Loucy (cell line): ENCODE measurements around the gene MYO18A.

ENCODE experiments used
- H2AFZ ChIP-seq: fragments of 200-600 bp; sonication (generic); 2 replicates; pipeline ENCODE4 v1.6.0; 2016; ENCODE audit warnings: antibody characterized with exemption, mild to moderate bottlenecking, low read length, moderate library complexity
- H3F3A ChIP-seq: fragments of 200-600 bp; 2 replicates; pipeline ENCODE4 v1.6.0; 2016; ENCODE audit warnings: antibody characterized with exemption, low read depth, mild to moderate bottlenecking
- H3K27me3 ChIP-seq: fragments of 200-600 bp; sonication (generic); 2 replicates; pipeline ENCODE4 v1.6.1; 2014; ENCODE audit warnings: low read length, mild to moderate bottlenecking; ENCODE audit not compliant: insufficient read depth, poor library complexity, severe bottlenecking
- H3K36me3 ChIP-seq: fragments of 200-600 bp; sonication (generic); 2 replicates; pipeline ENCODE4 v1.6.1; 2016; ENCODE audit warnings: low read length; ENCODE audit not compliant: insufficient read depth
- H3K4me1 ChIP-seq: fragments of 200-600 bp; sonication (generic); 2 replicates; pipeline ENCODE4 v1.5.1; 2014; ENCODE audit warnings: low read length, mild to moderate bottlenecking; ENCODE audit not compliant: insufficient read depth, poor library complexity, severe bottlenecking
- H3K4me2 ChIP-seq: fragments of 200-600 bp; sonication (generic); 2 replicates; pipeline ENCODE4 v1.6.0; 2014; ENCODE audit warnings: antibody characterized with exemption, low read length, low read depth, mild to moderate bottlenecking; ENCODE audit not compliant: poor library complexity, severe bottlenecking
- H3K4me3 ChIP-seq: fragments of 200-600 bp; sonication (generic); 2 replicates; pipeline ENCODE4 v1.5.1; 2014; ENCODE audit warnings: low read length, mild to moderate bottlenecking, mixed read lengths; ENCODE audit not compliant: poor library complexity, severe bottlenecking
- H3K79me2 ChIP-seq: fragments of 200-600 bp; sonication (generic); 2 replicates; pipeline ENCODE4 v1.6.1; 2014; ENCODE audit warnings: low read length; ENCODE audit not compliant: insufficient read depth
- H3K9ac ChIP-seq: fragments of 200-600 bp; sonication (generic); 2 replicates; pipeline ENCODE4 v1.6.0; 2014; ENCODE audit warnings: mild to moderate bottlenecking, low read depth, low read length, moderate library complexity; ENCODE audit not compliant: poor library complexity, severe bottlenecking
- H3K9me2 ChIP-seq: fragments of 200-600 bp; sonication (generic); replicated peaks from 2 replicates; pipeline ENCODE4 v1.6.1; 2016; ENCODE audit warnings: low read depth, low read length, mixed read lengths
- H3K9me3 ChIP-seq: fragments of 200-600 bp; sonication (generic); 2 replicates; pipeline ENCODE4 v1.6.1; 2014; ENCODE audit warnings: mild to moderate bottlenecking, antibody characterized with exemption, low read length, low read depth; ENCODE audit not compliant: insufficient read depth
- H4K20me1 ChIP-seq: fragments of 200-600 bp; sonication (generic); 2 replicates; pipeline ENCODE4 v1.6.0; 2014; ENCODE audit warnings: antibody characterized with exemption, low read length, mild to moderate bottlenecking; ENCODE audit not compliant: insufficient read depth, poor library complexity, severe bottlenecking
- CTCF ChIP-seq: fragments of 200-600 bp; sonication (generic); conservative IDR thresholded peaks from 2 replicates; pipeline ENCODE4 v1.5.1; 2014; ENCODE audit warnings: mild to moderate bottlenecking, antibody characterized with exemption, low read length
- EZH2phosphoT487 ChIP-seq: fragments of 200-600 bp; IDR thresholded peaks from 2 replicates; pipeline ENCODE4 v1.6.1; 2018; ENCODE audit warnings: antibody characterized with exemption, mild to moderate bottlenecking, moderate library complexity, borderline replicate concordance

MYO18A gene

GRCh38 chr17:29155966-29156338 is 24.2 kb downstream of the MYO18A start:
- H3K9me3 ChIP-seq, result no peaks in the 10 kb centered on the region
- no peaks in the 10 kb centered on the region for H3K27me3 ChIP-seq
- no peaks in the 10 kb centered on the region for H3F3A ChIP-seq
- peaks cover 34% of the 10 kb centered on the region for H3K4me1 ChIP-seq
- H4K20me1 ChIP-seq, result no peaks in the 10 kb centered on the region
- no peak overlapping the region for H3K4me3 ChIP-seq
- H3K4me2 ChIP-seq, result no peak overlapping the region
- no peak overlapping the region for H3K9ac ChIP-seq
- H2AFZ ChIP-seq, result no peak overlapping the region
- TF ChIP-seq EZH2phosphoT487 (no peak), CTCF (no peak)
- H3K9me2 ChIP-seq, result no peaks in the 10 kb centered on the region
- no peaks in the 10 kb centered on the region for H3K36me3 ChIP-seq
- H3K79me2 ChIP-seq, result no peaks in the 10 kb centered on the region

- H4K20me1 ChIP-seq, result no peaks in the 10 kb centered on the region
- H3F3A ChIP-seq, result no peaks in the 10 kb centered on the region
- H3K27me3 ChIP-seq, result no peaks in the 10 kb centered on the region
- H3K9me3 ChIP-seq, result no peaks in the 10 kb centered on the region
- TF ChIP-seq EZH2phosphoT487 (no peak), CTCF (no peak)
- peak overlapping the region; percentile 54 for H3K4me2 ChIP-seq
- no peaks in the 10 kb centered on the region for H3K9me2 ChIP-seq
- peak overlapping the region; percentile 28 for H3K9ac ChIP-seq
- peaks cover 38% of the 10 kb centered on the region for H3K4me1 ChIP-seq
- H2AFZ ChIP-seq, result no peak overlapping the region
- no peaks in the 10 kb centered on the region for H3K36me3 ChIP-seq
- H3K4me3 ChIP-seq, result peak overlapping the region; percentile 17
- H3K79me2 ChIP-seq, result no peaks in the 10 kb centered on the region
Observed at GRCh38 chr17:29155227-29155965, 24.8 kb downstream of the MYO18A start.

DNA sequence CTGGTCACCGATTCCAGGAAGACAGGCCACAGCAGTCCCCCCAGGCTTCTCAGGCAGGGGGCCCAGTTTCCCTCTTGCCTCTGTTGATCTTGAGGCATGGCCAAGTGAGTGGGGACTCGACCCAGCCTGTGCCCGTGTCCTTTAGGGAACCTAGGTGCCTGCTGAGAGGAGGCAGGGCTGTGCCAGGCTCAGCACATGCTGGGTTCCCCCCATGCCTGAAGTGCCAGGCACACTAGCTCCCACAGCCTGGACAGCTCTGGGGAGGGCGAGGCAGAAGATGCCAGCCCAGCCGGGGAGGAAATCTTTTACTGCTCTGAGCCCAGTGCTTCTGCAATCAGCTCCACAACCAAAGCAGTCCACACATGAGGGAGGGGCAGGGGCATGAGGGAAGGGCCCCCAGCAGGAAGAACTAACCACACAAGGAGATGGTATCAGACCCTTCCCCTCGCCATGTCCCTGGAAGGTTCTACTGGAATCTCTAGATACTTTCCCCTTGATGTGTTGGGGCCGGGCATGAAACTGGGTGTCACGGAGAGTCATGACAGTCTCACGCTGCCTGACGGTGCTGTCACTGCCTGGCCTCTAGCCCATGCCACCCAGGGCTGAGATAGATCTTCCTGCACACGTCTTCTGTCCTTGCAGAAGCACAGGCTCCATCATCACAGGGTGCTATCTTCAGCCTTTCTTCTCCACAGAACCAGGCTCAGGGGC is 25.5 kb downstream of the MYO18A start:
- H4K20me1 ChIP-seq, result no peaks in the 10 kb centered on the region
- H3K9me3 ChIP-seq, result no peaks in the 10 kb centered on the region
- peaks cover 45% of the 10 kb centered on the region for H3K4me1 ChIP-seq
- no peaks in the 10 kb centered on the region for H3K36me3 ChIP-seq
- no peaks in the 10 kb centered on the region for H3F3A ChIP-seq
- no peaks in the 10 kb centered on the region for H3K79me2 ChIP-seq
- H3K9me2 ChIP-seq, result no peaks in the 10 kb centered on the region
- H3K4me3 ChIP-seq, result peak overlapping the region; percentile 17
- H3K9ac ChIP-seq, result peak overlapping the region; percentile 28
- H2AFZ ChIP-seq, result no peak overlapping the region
- no peaks in the 10 kb centered on the region for H3K27me3 ChIP-seq
- TF ChIP-seq EZH2phosphoT487 (no peak), CTCF (no peak)
- H3K4me2 ChIP-seq, result peak overlapping the region; percentile 54
